Measurements from ENCODE around the gene SSTR5.

The SSTR5 gene

DNA sequence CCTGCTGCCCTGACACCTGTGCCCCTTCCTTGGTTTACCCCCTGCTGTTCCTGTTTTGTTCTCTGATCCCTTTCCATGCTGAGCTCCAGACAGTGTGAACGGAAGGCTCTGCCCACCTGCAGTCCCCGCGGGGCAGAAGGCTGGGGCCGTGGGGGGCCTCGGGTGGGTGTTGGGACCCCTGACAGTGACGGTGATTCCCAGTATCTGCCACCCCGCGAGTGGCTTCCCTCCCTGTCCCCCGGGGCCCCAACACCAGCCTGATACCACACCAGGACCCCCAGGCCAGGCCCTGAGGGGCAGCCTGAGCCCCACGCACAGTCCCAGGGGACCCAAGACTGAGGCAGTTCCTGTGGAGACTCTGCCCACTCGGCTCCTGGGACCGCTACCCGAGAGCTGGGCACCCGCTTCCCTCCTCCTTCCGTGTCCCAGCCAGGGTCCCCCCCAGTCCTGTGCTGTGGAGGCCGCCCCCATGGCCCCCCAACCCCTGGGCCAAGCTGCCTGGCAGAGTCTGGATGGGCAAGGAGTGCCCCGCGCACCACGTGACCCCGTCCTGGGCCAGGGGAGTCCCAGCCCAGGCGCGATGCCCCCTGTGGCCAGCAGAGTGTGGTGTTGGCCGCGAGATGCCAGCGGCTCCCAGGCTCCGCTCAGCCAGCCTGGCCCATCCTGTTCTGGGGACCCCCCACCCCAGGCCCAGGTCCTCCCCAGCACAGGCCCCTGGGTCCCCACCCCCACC is 33.5 kb downstream of the SSTR5 start:
- H3K4me1 ChIP-seq (ENCODE audit: control insufficient read depth, insufficient read depth, low read depth, low read length): peaks cover 15% of the 10 kb centered on the region
- no peak overlapping the region for H3K4ac ChIP-seq (ENCODE audit: low read depth in 1 of 2, low read length in 2 of 2)
- H3K18ac ChIP-seq (ENCODE audit: low read depth in 1 of 2, low read length in 2 of 2): no peak overlapping the region
- H3K4me3 ChIP-seq (ENCODE audit: insufficient read depth in 1 of 2, low read depth in 1 of 2, low read length in 2 of 2): no peak overlapping the region
- no peak overlapping the region for H2BK5ac ChIP-seq (ENCODE audit: low read depth, low read length, poor library complexity, severe bottlenecking)
- no peak overlapping the region for H3K23ac ChIP-seq (ENCODE audit: low read length in 2 of 2)
- 45% methylated on average over 19 of the region's 26 CpGs for WGBS
- H3K79me1 ChIP-seq (replicated peaks; ENCODE audit: low read length, poor library complexity, severe bottlenecking): no peaks in the 10 kb centered on the region
- no peak overlapping the region for H2AFZ ChIP-seq (ENCODE audit: low read depth, low read length)
- H3K27me3 ChIP-seq (ENCODE audit: control insufficient read depth in 1 of 2, insufficient read depth in 1 of 2, low read length in 2 of 2): peaks cover 48 to 75% of the 10 kb centered on the region in 2 experiments
- no peak overlapping the region for H3K27ac ChIP-seq (ENCODE audit: low read length, poor library complexity, severe bottlenecking)
- no peak overlapping the region for H2BK120ac ChIP-seq (ENCODE audit: low read depth, low read length)
- H3K4me2 ChIP-seq (ENCODE audit: low read length, poor library complexity, severe bottlenecking): no peak overlapping the region
- no peak overlapping the region for H3K14ac ChIP-seq (ENCODE audit: low read length in 2 of 2)
- peak; percentile 48 for DNase-seq
- H2BK12ac ChIP-seq (ENCODE audit: low read length in 2 of 2): no peak overlapping the region
- no peak overlapping the region for H4K8ac ChIP-seq (ENCODE audit: low read length)
- peaks cover 3% of the 10 kb centered on the region for H3K9me3 ChIP-seq (ENCODE audit: control insufficient read depth, low read length)
- no peaks in the 10 kb centered on the region for H3K36me3 ChIP-seq (ENCODE audit: control insufficient read depth in 1 of 2, insufficient read depth in 2 of 2, low read depth in 1 of 2, low read length in 2 of 2)
- H4K91ac ChIP-seq (ENCODE audit: low read length): no peak overlapping the region
- H2AK5ac ChIP-seq (ENCODE audit: low read length, severe bottlenecking): no peak overlapping the region
- H3K9ac ChIP-seq (ENCODE audit: low read length): no peak overlapping the region
- no peak overlapping the region for H2BK15ac ChIP-seq (ENCODE audit: low read depth, poor library complexity, severe bottlenecking)

DNA sequence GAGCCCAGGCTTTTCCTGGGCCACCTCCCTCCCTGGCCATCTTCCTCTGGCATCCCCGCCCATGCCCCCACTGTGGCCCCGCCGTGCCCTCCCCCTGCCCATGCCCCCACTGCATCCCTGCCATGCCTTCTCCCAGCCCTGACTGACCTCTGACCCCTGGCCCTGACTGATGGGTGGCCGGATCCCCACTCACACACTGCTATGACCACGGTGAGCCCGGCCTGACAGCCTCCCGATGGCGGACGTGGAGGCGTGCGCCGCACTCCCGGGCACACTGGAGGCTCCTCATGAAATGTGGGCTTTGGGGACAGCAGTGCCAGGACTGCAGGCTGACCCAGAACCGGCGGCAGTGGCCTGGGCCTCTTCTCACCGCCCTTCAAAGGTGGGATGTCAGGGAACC is 34.1 kb downstream of the SSTR5 start:
- DNase-seq: no peak
- no peak overlapping the region for H4K8ac ChIP-seq (ENCODE audit: low read length)
- no peak overlapping the region for H3K18ac ChIP-seq (ENCODE audit: low read depth in 1 of 2, low read length in 2 of 2)
- no peak overlapping the region for H4K91ac ChIP-seq (ENCODE audit: low read length)
- H2AK5ac ChIP-seq (ENCODE audit: low read length, severe bottlenecking): no peak overlapping the region
- H2AFZ ChIP-seq (ENCODE audit: low read depth, low read length): no peak overlapping the region
- H3K4ac ChIP-seq (ENCODE audit: low read depth in 1 of 2, low read length in 2 of 2): no peak overlapping the region
- H3K4me2 ChIP-seq (ENCODE audit: low read length, poor library complexity, severe bottlenecking): no peak overlapping the region
- H2BK15ac ChIP-seq (ENCODE audit: low read depth, poor library complexity, severe bottlenecking): no peak overlapping the region
- H3K4me1 ChIP-seq (ENCODE audit: control insufficient read depth, insufficient read depth, low read depth, low read length): peaks cover 15% of the 10 kb centered on the region
- H3K79me1 ChIP-seq (replicated peaks; ENCODE audit: low read length, poor library complexity, severe bottlenecking): no peaks in the 10 kb centered on the region
- no peak overlapping the region for H2BK5ac ChIP-seq (ENCODE audit: low read depth, low read length, poor library complexity, severe bottlenecking)
- no peaks in the 10 kb centered on the region for H3K36me3 ChIP-seq (ENCODE audit: control insufficient read depth in 1 of 2, insufficient read depth in 2 of 2, low read depth in 1 of 2, low read length in 2 of 2)
- H3K27ac ChIP-seq (ENCODE audit: low read length, poor library complexity, severe bottlenecking): no peak overlapping the region
- WGBS: 92% methylated on average over 16 of the region's 16 CpGs
- no peak overlapping the region for H2BK120ac ChIP-seq (ENCODE audit: low read depth, low read length)
- no peak overlapping the region for H3K4me3 ChIP-seq (ENCODE audit: insufficient read depth in 1 of 2, low read depth in 1 of 2, low read length in 2 of 2)
- H3K23ac ChIP-seq (ENCODE audit: low read length in 2 of 2): no peak overlapping the region
- no peak overlapping the region for H3K9ac ChIP-seq (ENCODE audit: low read length)
- H2BK12ac ChIP-seq (ENCODE audit: low read length in 2 of 2): no peak overlapping the region
- H3K9me3 ChIP-seq (ENCODE audit: control insufficient read depth, low read length): peaks cover 3% of the 10 kb centered on the region
- peaks cover 48 to 76% of the 10 kb centered on the region in 2 experiments for H3K27me3 ChIP-seq (ENCODE audit: control insufficient read depth in 1 of 2, insufficient read depth in 1 of 2, low read length in 2 of 2)
- no peak overlapping the region for H3K14ac ChIP-seq (ENCODE audit: low read length in 2 of 2)

- WGBS: 74% methylated on average over 22 of the region's 22 CpGs
- Histone ChIP-seq H3K4ac (ENCODE audit: low read depth in 1 of 2, low read length in 2 of 2) (no peak overlapping the region), H3K14ac (ENCODE audit: low read length in 2 of 2) (no peak overlapping the region), H2AFZ (ENCODE audit: low read depth, low read length) (no peak overlapping the region), H4K8ac (ENCODE audit: low read length) (no peak overlapping the region), H4K91ac (ENCODE audit: low read length) (no peak overlapping the region), H3K36me3 (ENCODE audit: control insufficient read depth in 1 of 2, insufficient read depth in 2 of 2, low read depth in 1 of 2, low read length in 2 of 2) (no peaks in the 10 kb centered on the region), H3K4me2 (ENCODE audit: low read length, poor library complexity, severe bottlenecking) (no peak overlapping the region), H3K18ac (ENCODE audit: low read depth in 1 of 2, low read length in 2 of 2) (no peak overlapping the region), H2AK5ac (ENCODE audit: low read length, severe bottlenecking) (no peak overlapping the region), H3K4me3 (ENCODE audit: insufficient read depth in 1 of 2, low read depth in 1 of 2, low read length in 2 of 2) (no peak overlapping the region), H3K79me1 (replicated peaks; ENCODE audit: low read length, poor library complexity, severe bottlenecking) (no peaks in the 10 kb centered on the region), H2BK12ac (ENCODE audit: low read length in 2 of 2) (no peak overlapping the region), H3K23ac (ENCODE audit: low read length in 2 of 2) (no peak overlapping the region), H3K27me3 (ENCODE audit: control insufficient read depth in 1 of 2, insufficient read depth in 1 of 2, low read length in 2 of 2) (peaks cover 48 to 81% of the 10 kb centered on the region in 2 experiments), H2BK15ac (ENCODE audit: low read depth, poor library complexity, severe bottlenecking) (no peak overlapping the region), H2BK120ac (ENCODE audit: low read depth, low read length) (no peak overlapping the region), H3K9me3 (ENCODE audit: control insufficient read depth, low read length) (peaks cover 3% of the 10 kb centered on the region), H3K4me1 (ENCODE audit: control insufficient read depth, insufficient read depth, low read depth, low read length) (peaks cover 15% of the 10 kb centered on the region), H2BK5ac (ENCODE audit: low read depth, low read length, poor library complexity, severe bottlenecking) (no peak overlapping the region), H3K27ac (ENCODE audit: low read length, poor library complexity, severe bottlenecking) (no peak overlapping the region), H3K9ac (ENCODE audit: low read length) (no peak overlapping the region)
- DNase-seq: no peak
Measured at GRCh38 chr16:1107141-1107540, 34.6 kb downstream of the SSTR5 start.

- no peak overlapping the region for H3K18ac ChIP-seq (ENCODE audit: low read depth in 1 of 2, low read length in 2 of 2)
- H3K4ac ChIP-seq (ENCODE audit: low read depth in 1 of 2, low read length in 2 of 2): no peak overlapping the region
- H2BK5ac ChIP-seq (ENCODE audit: low read depth, low read length, poor library complexity, severe bottlenecking): no peak overlapping the region
- H4K91ac ChIP-seq (ENCODE audit: low read length): no peak overlapping the region
- H3K4me1 ChIP-seq (ENCODE audit: control insufficient read depth, insufficient read depth, low read depth, low read length): peaks cover 15% of the 10 kb centered on the region
- DNase-seq: no peak
- H4K8ac ChIP-seq (ENCODE audit: low read length): no peak overlapping the region
- no peak overlapping the region for H3K9ac ChIP-seq (ENCODE audit: low read length)
- H2AFZ ChIP-seq (ENCODE audit: low read depth, low read length): no peak overlapping the region
- H3K23ac ChIP-seq (ENCODE audit: low read length in 2 of 2): no peak overlapping the region
- no peak overlapping the region for H3K27ac ChIP-seq (ENCODE audit: low read length, poor library complexity, severe bottlenecking)
- H2BK12ac ChIP-seq (ENCODE audit: low read length in 2 of 2): no peak overlapping the region
- peaks cover 3% of the 10 kb centered on the region for H3K9me3 ChIP-seq (ENCODE audit: control insufficient read depth, low read length)
- H3K36me3 ChIP-seq (ENCODE audit: control insufficient read depth in 1 of 2, insufficient read depth in 2 of 2, low read depth in 1 of 2, low read length in 2 of 2): no peaks in the 10 kb centered on the region
- H3K4me2 ChIP-seq (ENCODE audit: low read length, poor library complexity, severe bottlenecking): no peak overlapping the region
- H2BK120ac ChIP-seq (ENCODE audit: low read depth, low read length): no peak overlapping the region
- no peaks in the 10 kb centered on the region for H3K79me1 ChIP-seq (replicated peaks; ENCODE audit: low read length, poor library complexity, severe bottlenecking)
- H3K4me3 ChIP-seq (ENCODE audit: insufficient read depth in 1 of 2, low read depth in 1 of 2, low read length in 2 of 2): no peak overlapping the region
- peaks cover 48 to 85% of the 10 kb centered on the region in 2 experiments for H3K27me3 ChIP-seq (ENCODE audit: control insufficient read depth in 1 of 2, insufficient read depth in 1 of 2, low read length in 2 of 2)
- no peak overlapping the region for H2BK15ac ChIP-seq (ENCODE audit: low read depth, poor library complexity, severe bottlenecking)
- H3K14ac ChIP-seq (ENCODE audit: low read length in 2 of 2): no peak overlapping the region
- WGBS: 74% methylated on average over 12 of the region's 12 CpGs
- H2AK5ac ChIP-seq (ENCODE audit: low read length, severe bottlenecking): no peak overlapping the region
Measured at GRCh38 chr16:1107731-1108130, 35.2 kb downstream of the SSTR5 start.
